Measurements from ENCODE around the gene TNPO3.
"Not testable (repeated sequence)": the region's sequence is repeated elsewhere in the genome, so short reads cannot be mapped to it uniquely, and the experiment has no call there.

Gene TNPO3

GRCh38 chr7:129043012-129043411 lies 11.9 kb downstream of the TNPO3 start:
- no peak for DNase-seq (ENCODE audit: low read depth)
- H3K4me3 ChIP-seq (ENCODE audit: low read depth, low read length) = no peak overlapping the region
- TF ChIP-seq CTCF (IDR thresholded peaks at IDR 0.05; ENCODE audit: low read depth, low read length, missing control alignments) = no peak
- in situ Hi-C loops (cut with HindIII; ENCODE audit: low sequenced_read_pairs) = no loop called here

DNA sequence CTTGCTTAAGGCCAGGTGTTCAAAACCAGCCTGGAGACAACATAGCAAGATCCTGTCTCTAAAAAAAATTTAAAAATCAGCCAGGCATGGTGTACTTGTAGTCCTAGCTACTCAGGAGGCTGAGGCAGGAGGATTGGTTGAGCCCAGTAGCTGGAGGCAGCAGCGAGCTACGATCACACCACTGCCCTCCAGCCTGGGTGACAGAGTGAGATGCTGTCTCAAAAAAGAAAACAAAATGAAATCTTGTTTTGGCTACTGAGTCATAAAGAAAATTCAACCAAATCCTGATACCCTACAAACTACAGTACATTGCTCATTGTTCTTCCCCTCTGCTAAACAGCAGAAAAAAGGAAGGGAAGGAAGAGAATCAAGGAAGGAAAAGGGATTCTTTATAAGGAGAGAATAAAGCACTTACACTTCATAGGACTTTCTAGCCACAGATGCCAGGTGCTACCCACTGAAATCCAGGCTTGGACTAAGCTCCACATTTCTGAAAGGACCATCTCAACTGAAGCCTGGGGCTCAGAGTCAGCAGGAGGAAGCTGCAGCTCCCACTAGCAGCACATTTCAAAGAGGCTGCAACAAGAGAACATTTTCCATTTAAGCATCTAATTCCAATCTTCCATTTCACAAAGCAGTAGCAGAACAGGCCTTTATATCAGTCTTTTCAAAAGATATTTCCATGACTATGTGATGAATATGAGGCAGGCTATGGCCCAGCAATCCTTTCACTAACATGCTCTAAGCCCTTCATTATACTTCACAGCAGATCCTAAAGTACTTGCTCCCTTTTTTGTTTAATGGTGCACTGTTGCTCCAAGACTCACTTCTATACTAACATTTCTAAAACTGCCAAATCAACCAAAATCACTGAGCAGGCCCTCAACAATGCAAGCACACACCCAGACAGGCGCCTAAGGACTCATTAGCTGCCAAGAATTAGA lies 13.5 kb downstream of the TNPO3 start:
- in situ Hi-C loops (cut with HindIII; ENCODE audit: low sequenced_read_pairs) = no loop called here
- DNase-seq (ENCODE audit: low read depth) = no peak
- TF ChIP-seq CTCF (IDR thresholded peaks at IDR 0.05; ENCODE audit: low read depth, low read length, missing control alignments) = no peak
- no peak overlapping the region for H3K4me3 ChIP-seq (ENCODE audit: low read depth, low read length)

GRCh38 chr7:129038468-129038867 lies 16.4 kb downstream of the TNPO3 start:
- DNase-seq (ENCODE audit: low read depth); in situ Hi-C loops (cut with HindIII; ENCODE audit: low sequenced_read_pairs); H3K4me3 ChIP-seq (ENCODE audit: low read depth, low read length): not testable (repeated sequence)

GRCh38 chr7:129037585-129037984 lies 17.3 kb downstream of the TNPO3 start:
- no peak for DNase-seq (ENCODE audit: low read depth)
- in situ Hi-C loops (cut with HindIII; ENCODE audit: low sequenced_read_pairs) = no loop called here
- no peak for TF ChIP-seq CTCF (IDR thresholded peaks at IDR 0.05; ENCODE audit: low read depth, low read length, missing control alignments)
- no peak overlapping the region for H3K4me3 ChIP-seq (ENCODE audit: low read depth, low read length)

- DNase-seq (ENCODE audit: low read depth) = no peak
- TF ChIP-seq CTCF (IDR thresholded peaks at IDR 0.05; ENCODE audit: low read depth, low read length, missing control alignments) = no peak
- H3K4me3 ChIP-seq (ENCODE audit: low read depth, low read length) = no peak overlapping the region
- in situ Hi-C loops (cut with HindIII; ENCODE audit: low sequenced_read_pairs) = no loop called here
Measured at GRCh38 chr7:129032017-129032416, 22.9 kb downstream of the TNPO3 start.

DNA sequence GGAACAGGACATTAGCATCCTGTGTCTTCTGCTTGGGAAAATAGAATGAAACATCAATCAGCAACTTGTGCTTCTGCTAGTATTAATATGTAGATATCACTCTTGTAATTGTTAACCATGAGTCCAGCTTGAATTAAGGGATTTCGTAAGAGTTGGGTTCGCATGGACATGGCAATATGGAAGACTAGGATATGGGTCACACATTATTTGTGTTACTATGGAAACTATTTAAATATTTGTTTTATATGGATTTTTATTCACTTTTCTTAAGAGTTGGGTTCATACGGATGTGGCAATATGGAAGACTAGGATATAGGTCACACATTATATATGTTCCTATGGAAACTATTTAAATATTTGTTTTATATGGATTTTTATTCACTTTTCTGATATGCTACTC lies 24.5 kb downstream of the TNPO3 start:
- no peak overlapping the region for H3K4me3 ChIP-seq (ENCODE audit: low read depth, low read length)
- DNase-seq (ENCODE audit: low read depth) = no peak
- no peak for TF ChIP-seq CTCF (IDR thresholded peaks at IDR 0.05; ENCODE audit: low read depth, low read length, missing control alignments)
- in situ Hi-C loops (cut with HindIII; ENCODE audit: low sequenced_read_pairs) = no loop called here

DNA sequence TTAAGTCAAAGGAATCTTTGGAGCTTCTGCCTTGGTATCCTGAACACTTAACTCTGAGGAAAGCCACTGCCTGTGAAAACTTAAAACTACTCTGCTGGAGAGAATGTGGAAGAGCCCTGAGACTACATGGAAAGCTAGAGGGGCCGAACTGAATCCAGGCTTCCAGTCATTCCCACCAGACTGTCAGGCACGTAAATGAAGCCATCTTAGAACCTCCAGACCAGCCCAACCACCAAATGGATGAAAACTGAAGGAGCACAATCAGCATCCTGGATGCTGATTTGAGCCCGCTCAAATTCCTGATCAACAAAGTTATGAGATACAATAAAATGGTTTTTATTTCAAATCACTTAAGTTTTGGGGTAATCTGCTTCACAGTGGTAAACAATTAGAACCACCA lies 30.8 kb downstream of the TNPO3 start:
- DNase-seq (ENCODE audit: low read depth) = no peak
- in situ Hi-C loops (cut with HindIII; ENCODE audit: low sequenced_read_pairs) = no loop called here
- no peak overlapping the region for H3K4me3 ChIP-seq (ENCODE audit: low read depth, low read length)
- no peak for TF ChIP-seq CTCF (IDR thresholded peaks at IDR 0.05; ENCODE audit: low read depth, low read length, missing control alignments)

Data from astrocyte of the cerebellum (primary cell).